Activated T-cell treated with anti-CD3 and anti-CD28 coated beads, Interleukin-2, amount 50 U/mL, for 72 hours (primary cell): ENCODE measurements around the gene AGL. TPM values are rescaled to one million over a fixed set of nuclear protein-coding genes. Genes with fewer than 3 reads are reported as not detected.
"Not testable (repeated sequence)": the region's sequence is repeated elsewhere in the genome, so short reads cannot be mapped to it uniquely, and the experiment has no call there.

Source experiments
- ATAC-seq, 2 donors: fragments of 150-1000 bp; cut with Tn5 transposase; replicated peaks in 1 of 2; 2 replicates each; pipeline ENCODE4 v1.10.0; 2021; ENCODE audit warnings: moderate library complexity in 2 of 2, mild to moderate bottlenecking in 1 of 2
- DNase-seq, 2 donors: peaks; one replicate each; pipeline ENCODE4 v3.0.0; 2021 to 2022; ENCODE audit warnings: mixed read lengths in 1 of 2
- H3K27ac Mint-ChIP-seq: one replicate; pipeline ENCODE4 v1.8.0; 2022; ENCODE audit warnings: mild to moderate bottlenecking, moderate library complexity, mixed read lengths
- H3K27me3 Mint-ChIP-seq: one replicate; pipeline ENCODE4 v1.8.0; 2022; ENCODE audit warnings: low read depth, mixed read lengths
- H3K36me3 Mint-ChIP-seq, 2 donors: one replicate each; pipeline ENCODE4 v1.8.0; 2022; ENCODE audit warnings: mixed read lengths in 2 of 2, mild to moderate bottlenecking in 1 of 2; ENCODE audit not compliant: insufficient read depth in 2 of 2
- H3K4me1 Mint-ChIP-seq: one replicate; pipeline ENCODE4 v1.8.0; 2022; ENCODE audit warnings: low read depth, mixed read lengths
- H3K4me3 Mint-ChIP-seq, 2 donors: one replicate each; pipeline ENCODE4 v1.8.0; 2022; ENCODE audit warnings: mild to moderate bottlenecking in 2 of 2, mixed read lengths in 2 of 2, moderate library complexity in 2 of 2
- H3K9me3 Mint-ChIP-seq, 2 donors: one replicate each; pipeline ENCODE4 v1.8.0; 2022; ENCODE audit warnings: mixed read lengths in 2 of 2
- total RNA-seq, 2 donors: library from RNA; stranded (reverse); gene quantifications; one replicate each; pipeline ENCODE4 v1.2.3, GENCODE V29; 2022

Gene AGL
- total RNA-seq, 2 donors from 2014 or later: 21.8 to 23.8 TPM

- DNase-seq (no peak), ATAC-seq (no peak)
- Mint-ChIP-seq H3K36me3 (peaks cover 1 to 5% of the 10 kb centered on the region in 2 donors), H3K27ac (peak overlapping the region; percentile 29), H3K4me1 (no peaks in the 10 kb centered on the region), H3K9me3 (no peaks in the 10 kb centered on the region), H3K27me3 (no peaks in the 10 kb centered on the region), H3K4me3 (no peak overlapping the region)
Observed at GRCh38 chr1:99919220-99919619, 69.1 kb downstream of the AGL start.

DNA sequence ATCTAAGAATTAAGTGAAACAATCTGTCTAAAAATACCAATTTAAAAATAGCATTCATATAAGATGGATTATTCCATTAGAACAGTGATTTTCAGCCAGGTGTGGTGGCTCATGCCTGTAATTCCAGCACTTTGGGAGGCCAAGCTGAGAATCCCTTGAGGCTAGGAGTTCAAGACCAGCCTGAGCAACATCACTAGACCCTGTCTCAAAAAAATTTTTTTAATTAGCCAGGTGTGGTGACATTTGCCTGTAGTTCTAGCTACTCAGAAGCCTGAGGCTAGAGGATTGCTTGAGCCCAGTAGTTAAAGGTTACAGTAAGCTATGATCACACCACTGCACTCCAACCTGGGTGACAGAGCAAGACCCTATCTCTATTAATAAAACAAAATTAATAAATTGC lies 84.6 kb downstream of the AGL start:
- H3K27ac Mint-ChIP-seq: no peak overlapping the region
- ATAC-seq (no peak), DNase-seq (no peak)
- no peak overlapping the region for H3K4me3 Mint-ChIP-seq
- no peaks in the 10 kb centered on the region for H3K4me1 Mint-ChIP-seq
- no peaks in the 10 kb centered on the region for H3K36me3 Mint-ChIP-seq
- no peaks in the 10 kb centered on the region for H3K9me3 Mint-ChIP-seq
- H3K27me3 Mint-ChIP-seq: no peaks in the 10 kb centered on the region

DNA sequence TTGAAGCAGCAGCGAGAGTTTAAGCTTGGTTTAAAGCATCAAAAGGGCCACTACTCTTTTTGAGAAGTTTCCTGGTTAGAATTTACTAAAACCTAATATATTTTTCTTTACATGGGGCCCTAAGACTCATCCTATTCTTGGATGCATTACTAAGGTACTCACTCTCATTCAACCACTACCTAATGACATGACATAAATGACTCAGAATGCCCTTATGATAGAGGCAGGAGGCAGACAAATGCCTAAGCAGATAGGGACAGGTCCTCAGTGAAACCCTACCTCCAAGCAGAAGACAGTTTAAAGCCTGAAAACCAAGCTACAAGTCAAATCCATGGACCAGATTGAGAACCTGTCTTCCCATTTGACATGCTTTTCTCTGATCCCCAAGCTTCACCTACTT lies 85.4 kb downstream of the AGL start:
- no peak for ATAC-seq
- no peaks in the 10 kb centered on the region for H3K4me1 Mint-ChIP-seq

DNA sequence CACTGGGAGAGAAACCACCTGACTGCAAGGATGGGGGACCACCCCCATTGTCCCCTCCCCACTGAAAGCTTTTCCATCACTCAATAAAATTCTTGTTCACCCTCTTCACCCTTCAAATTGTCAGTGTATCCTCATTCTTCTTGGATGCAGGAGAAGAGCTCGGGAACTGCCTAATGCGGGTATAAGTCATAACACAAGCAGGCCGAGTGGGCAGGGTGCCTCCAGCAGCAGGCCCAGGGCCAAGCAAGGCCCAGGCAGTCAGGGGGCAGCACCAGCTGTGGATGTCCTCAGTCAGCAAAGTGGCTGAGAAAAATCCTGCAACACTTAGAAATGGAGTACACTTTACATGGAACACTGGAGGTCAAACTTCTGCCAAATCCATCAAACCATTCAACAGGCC lies 85.9 kb downstream of the AGL start:
- Mint-ChIP-seq H3K9me3 (no peaks in the 10 kb centered on the region), H3K4me3 (no peak overlapping the region), H3K27ac (no peak overlapping the region), H3K4me1 (no peaks in the 10 kb centered on the region), H3K36me3 (no peaks in the 10 kb centered on the region), H3K27me3 (no peaks in the 10 kb centered on the region)
- DNase-seq: no peak
- ATAC-seq: no peak

More for the DNA sequence above, 85.4 kb downstream of the AGL start:
- H3K27ac Mint-ChIP-seq: no peak overlapping the region
- H3K9me3 Mint-ChIP-seq: no peaks in the 10 kb centered on the region
- no peaks in the 10 kb centered on the region for H3K27me3 Mint-ChIP-seq
- H3K4me3 Mint-ChIP-seq: no peak overlapping the region
- DNase-seq: no peak
- H3K36me3 Mint-ChIP-seq: no peaks in the 10 kb centered on the region

GRCh38 chr1:99942723-99943122 lies 92.6 kb downstream of the AGL start:
- Mint-ChIP-seq H3K4me3 (no peak overlapping the region), H3K27me3 (no peaks in the 10 kb centered on the region), H3K27ac (no peak overlapping the region), H3K36me3 (no peaks in the 10 kb centered on the region), H3K4me1 (no peaks in the 10 kb centered on the region), H3K9me3 (no peaks in the 10 kb centered on the region)
- DNase-seq (no peak), ATAC-seq (no peak)

GRCh38 chr1:99943223-99943794 lies 93.1 kb downstream of the AGL start:
- no peak overlapping the region for H3K4me3 Mint-ChIP-seq
- no peak for ATAC-seq
- DNase-seq: no peak
- no peaks in the 10 kb centered on the region for H3K4me1 Mint-ChIP-seq
- H3K27me3 Mint-ChIP-seq: no peaks in the 10 kb centered on the region
- H3K36me3 Mint-ChIP-seq: no peaks in the 10 kb centered on the region
- H3K27ac Mint-ChIP-seq: no peak overlapping the region
- no peaks in the 10 kb centered on the region for H3K9me3 Mint-ChIP-seq

GRCh38 chr1:99944192-99944591 lies 94.0 kb downstream of the AGL start:
- no peaks in the 10 kb centered on the region for H3K27me3 Mint-ChIP-seq

GRCh38 chr1:99945174-99945573 lies 95.0 kb downstream of the AGL start:
- Mint-ChIP-seq H3K36me3 (no peaks in the 10 kb centered on the region), H3K9me3 (no peaks in the 10 kb centered on the region), H3K27ac (no peak overlapping the region), H3K4me3 (no peak overlapping the region), H3K27me3 (no peaks in the 10 kb centered on the region), H3K4me1 (no peaks in the 10 kb centered on the region)
- DNase-seq: no peak
- ATAC-seq: no peak

More at GRCh38 chr1:99944192-99944591, 94.0 kb downstream of the AGL start:
- no peak for ATAC-seq
- Mint-ChIP-seq H3K4me3 (no peak overlapping the region), H3K4me1 (no peaks in the 10 kb centered on the region), H3K9me3 (no peaks in the 10 kb centered on the region), H3K27ac (no peak overlapping the region), H3K36me3 (no peaks in the 10 kb centered on the region)
- DNase-seq: no peak

DNA sequence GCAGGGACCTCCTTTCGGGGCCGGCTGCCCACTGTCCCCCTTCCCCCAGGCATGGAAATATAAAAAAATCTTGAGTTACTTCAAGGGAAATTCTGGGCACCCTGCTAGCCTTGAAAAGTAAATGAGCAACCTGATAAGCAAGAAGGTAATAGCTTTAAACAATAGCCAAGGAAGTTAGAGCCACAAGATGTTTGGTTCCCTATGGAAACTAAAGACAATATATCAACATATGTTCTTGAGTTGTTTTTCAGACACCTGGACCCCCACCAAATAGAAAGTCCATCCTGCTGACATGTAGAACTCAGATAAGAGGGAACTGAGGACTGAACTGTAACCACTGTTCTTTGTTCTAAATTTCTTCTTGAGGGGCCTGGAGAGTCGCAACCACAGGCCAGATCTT lies 100.3 kb downstream of the AGL start:
- Mint-ChIP-seq H3K36me3 (no peaks in the 10 kb centered on the region), H3K27ac (no peak overlapping the region), H3K9me3 (no peaks in the 10 kb centered on the region), H3K4me1 (no peaks in the 10 kb centered on the region), H3K4me3 (no peak overlapping the region), H3K27me3 (no peaks in the 10 kb centered on the region)
- ATAC-seq (no peak), DNase-seq (no peak)

- DNase-seq: no peak
- Mint-ChIP-seq H3K36me3 (no peaks in the 10 kb centered on the region), H3K4me1 (no peaks in the 10 kb centered on the region), H3K4me3 (no peak overlapping the region), H3K27ac (no peak overlapping the region), H3K9me3 (no peaks in the 10 kb centered on the region), H3K27me3 (no peaks in the 10 kb centered on the region)
- no peak for ATAC-seq
Observed at GRCh38 chr1:99952522-99952921, 102.4 kb downstream of the AGL start.

GRCh38 chr1:99955375-99955774 lies 105.2 kb downstream of the AGL start:
- Mint-ChIP-seq H3K9me3 (no peaks in the 10 kb centered on the region), H3K27ac (no peak overlapping the region), H3K36me3 (no peaks in the 10 kb centered on the region), H3K27me3 (no peaks in the 10 kb centered on the region), H3K4me1 (no peaks in the 10 kb centered on the region), H3K4me3 (no peak overlapping the region)
- ATAC-seq (no peak), DNase-seq (no peak)

DNA sequence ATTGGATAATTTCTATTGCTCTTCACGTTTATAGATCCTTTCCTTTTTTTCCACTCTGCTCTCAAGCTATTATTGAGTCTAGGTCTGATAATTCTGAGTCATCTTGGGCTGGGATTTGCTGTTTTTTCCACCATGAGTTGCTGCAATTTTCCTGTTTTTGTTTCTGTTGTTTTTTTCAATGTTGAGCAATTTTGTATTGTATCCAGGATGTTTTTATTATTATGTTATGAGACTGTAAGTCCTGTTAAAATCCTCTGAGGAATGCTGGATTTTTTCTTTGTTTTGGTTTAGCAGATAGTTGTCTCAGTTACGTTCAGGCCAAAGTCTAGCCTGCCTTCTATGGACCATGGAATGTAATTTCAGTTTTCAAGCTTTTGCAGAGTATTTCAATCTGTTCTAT lies 106.6 kb downstream of the AGL start:
- ATAC-seq (no peak), DNase-seq (no peak)
- Mint-ChIP-seq H3K9me3 (no peaks in the 10 kb centered on the region), H3K4me1 (no peaks in the 10 kb centered on the region), H3K36me3 (no peaks in the 10 kb centered on the region), H3K27ac (no peak overlapping the region), H3K4me3 (no peak overlapping the region), H3K27me3 (no peaks in the 10 kb centered on the region)

GRCh38 chr1:99957818-99958217 lies 107.7 kb downstream of the AGL start:
- Mint-ChIP-seq H3K4me1 (no peaks in the 10 kb centered on the region), H3K27me3 (no peaks in the 10 kb centered on the region), H3K9me3 (no peaks in the 10 kb centered on the region), H3K36me3 (no peaks in the 10 kb centered on the region), H3K27ac (no peak overlapping the region), H3K4me3 (no peak overlapping the region)
- ATAC-seq (no peak), DNase-seq (no peak)

GRCh38 chr1:99959189-99959705 lies 109.1 kb downstream of the AGL start:
- ATAC-seq, H3K9me3 Mint-ChIP-seq, DNase-seq, H3K4me3 Mint-ChIP-seq, H3K36me3 Mint-ChIP-seq, H3K27me3 Mint-ChIP-seq, H3K4me1 Mint-ChIP-seq, H3K27ac Mint-ChIP-seq: not testable (repeated sequence)
